GF-D8 (cell line): ENCODE measurements around the gene ADNP2.

Source experiments
- DNase-seq: peaks from one replicate; lab custom pipeline; 2025; lab: John Stamatoyannopoulos, UW

Gene ADNP2, protein sequence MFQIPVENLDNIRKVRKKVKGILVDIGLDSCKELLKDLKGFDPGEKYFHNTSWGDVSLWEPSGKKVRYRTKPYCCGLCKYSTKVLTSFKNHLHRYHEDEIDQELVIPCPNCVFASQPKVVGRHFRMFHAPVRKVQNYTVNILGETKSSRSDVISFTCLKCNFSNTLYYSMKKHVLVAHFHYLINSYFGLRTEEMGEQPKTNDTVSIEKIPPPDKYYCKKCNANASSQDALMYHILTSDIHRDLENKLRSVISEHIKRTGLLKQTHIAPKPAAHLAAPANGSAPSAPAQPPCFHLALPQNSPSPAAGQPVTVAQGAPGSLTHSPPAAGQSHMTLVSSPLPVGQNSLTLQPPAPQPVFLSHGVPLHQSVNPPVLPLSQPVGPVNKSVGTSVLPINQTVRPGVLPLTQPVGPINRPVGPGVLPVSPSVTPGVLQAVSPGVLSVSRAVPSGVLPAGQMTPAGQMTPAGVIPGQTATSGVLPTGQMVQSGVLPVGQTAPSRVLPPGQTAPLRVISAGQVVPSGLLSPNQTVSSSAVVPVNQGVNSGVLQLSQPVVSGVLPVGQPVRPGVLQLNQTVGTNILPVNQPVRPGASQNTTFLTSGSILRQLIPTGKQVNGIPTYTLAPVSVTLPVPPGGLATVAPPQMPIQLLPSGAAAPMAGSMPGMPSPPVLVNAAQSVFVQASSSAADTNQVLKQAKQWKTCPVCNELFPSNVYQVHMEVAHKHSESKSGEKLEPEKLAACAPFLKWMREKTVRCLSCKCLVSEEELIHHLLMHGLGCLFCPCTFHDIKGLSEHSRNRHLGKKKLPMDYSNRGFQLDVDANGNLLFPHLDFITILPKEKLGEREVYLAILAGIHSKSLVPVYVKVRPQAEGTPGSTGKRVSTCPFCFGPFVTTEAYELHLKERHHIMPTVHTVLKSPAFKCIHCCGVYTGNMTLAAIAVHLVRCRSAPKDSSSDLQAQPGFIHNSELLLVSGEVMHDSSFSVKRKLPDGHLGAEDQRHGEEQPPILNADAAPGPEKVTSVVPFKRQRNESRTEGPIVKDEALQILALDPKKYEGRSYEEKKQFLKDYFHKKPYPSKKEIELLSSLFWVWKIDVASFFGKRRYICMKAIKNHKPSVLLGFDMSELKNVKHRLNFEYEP

DNA sequence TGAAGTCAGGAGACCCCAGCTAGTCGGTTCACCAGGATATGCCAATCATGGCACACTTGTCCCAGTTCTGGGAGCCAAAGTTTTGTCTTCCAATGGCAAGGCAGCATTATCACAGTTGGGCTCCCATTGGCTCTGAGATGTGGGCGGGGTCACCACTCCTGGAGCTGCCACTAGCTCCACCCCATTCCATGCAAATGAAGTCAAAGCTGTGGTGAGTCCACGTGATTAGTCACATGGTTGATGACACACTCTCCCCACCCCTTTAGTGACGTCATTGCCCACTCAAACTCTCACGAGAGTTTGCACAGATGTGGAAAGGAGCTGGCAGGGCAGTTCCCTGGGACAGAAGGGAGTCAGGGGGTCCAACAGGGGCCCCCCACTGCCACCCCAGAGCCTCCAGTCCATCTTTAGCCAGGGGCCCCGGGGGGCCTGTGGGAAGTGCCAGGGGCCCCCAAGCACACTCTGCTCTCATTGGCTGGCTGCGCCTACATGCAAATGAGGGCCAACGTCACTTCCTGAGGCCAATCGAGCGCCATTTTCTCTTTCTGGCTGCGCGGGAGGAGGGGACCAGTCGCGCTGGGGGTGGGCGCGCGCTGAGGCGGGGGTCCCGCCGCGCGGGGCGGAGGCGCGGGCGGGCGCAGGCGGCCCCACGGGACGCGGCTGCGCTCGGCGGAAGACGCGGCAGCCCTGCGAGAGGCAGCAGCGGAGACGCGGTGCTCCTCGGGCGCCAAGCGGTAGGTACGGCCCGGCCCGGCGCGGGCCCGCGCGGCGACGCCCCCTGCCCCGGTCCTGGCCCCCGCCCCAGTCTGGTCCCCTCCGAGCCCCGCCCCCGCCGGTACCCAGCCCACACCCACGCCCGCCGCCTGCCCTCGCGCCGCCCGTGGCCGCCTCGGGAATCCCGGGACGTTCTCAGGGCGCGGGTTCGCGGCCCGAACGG is at the start of gene ADNP2:
Gene ADNP2, plus strand, starts transcription at position 524 of the 937 bp plus-strand sequence. CDS start 8,281 bp downstream, outside the sequence.
- DNase-seq = peak; percentile 87

DNA sequence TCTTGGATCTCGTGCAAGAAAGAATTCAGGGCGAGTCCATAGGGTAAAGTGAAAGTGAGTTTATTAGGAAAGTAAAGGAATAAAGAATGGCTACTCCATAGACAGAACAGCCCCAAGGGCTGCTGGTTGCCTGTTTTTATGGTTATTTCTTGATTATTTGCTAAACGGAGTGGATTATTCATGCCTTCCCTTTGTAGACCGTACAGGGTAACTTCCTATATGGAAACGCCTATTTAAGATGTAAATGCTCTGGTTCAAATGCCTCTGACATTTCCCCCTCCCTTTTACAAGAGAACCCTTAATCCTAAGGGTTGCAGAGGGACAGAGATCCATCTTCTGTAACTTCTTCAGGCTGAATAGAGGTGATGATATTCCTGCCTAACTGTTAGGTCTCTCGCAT is 49.1 kb upstream of the ADNP2 start:
- no peak for DNase-seq

DNA sequence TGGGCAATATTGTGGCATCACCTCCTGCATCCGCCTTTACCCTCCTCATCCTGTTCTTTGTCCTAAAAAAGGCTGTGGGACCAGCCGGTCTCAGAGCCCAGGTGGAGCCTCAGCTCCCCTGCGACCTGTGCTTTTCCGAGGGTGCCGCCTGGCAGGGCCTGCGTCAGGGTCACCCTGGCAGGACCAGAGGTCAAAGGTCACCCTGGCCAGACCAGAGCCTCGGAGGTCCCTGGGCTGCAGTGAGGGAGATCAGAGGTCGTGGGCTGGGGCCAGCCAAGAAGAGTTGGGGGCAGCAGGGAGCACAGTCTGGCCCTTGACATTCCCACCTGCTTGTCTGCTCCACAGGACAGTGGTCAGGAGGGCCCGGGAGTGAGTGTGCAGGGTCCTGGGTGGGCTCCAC is 43.4 kb upstream of the ADNP2 start:
- no peak for DNase-seq

DNA sequence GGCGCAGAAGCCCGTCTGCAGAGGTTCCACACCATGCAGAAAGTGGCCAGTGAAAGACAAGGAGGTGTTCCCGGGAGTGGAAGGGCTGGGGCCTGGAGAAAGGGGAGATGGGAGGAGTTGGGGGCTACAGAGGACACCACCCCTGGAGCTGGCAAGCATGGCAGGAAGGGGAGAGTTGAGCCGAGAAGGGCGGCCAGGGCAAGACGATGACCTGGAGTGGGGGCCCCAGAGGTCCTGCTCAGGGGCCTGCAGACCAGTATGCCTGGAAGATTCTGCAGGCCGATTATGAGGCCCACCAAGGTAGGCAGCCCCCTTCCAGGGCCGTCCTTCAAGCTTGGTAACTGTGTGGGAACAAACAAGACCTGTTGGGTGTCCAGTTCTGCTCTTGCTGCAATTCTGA is 41.7 kb upstream of the ADNP2 start:
- no peak for DNase-seq

DNA sequence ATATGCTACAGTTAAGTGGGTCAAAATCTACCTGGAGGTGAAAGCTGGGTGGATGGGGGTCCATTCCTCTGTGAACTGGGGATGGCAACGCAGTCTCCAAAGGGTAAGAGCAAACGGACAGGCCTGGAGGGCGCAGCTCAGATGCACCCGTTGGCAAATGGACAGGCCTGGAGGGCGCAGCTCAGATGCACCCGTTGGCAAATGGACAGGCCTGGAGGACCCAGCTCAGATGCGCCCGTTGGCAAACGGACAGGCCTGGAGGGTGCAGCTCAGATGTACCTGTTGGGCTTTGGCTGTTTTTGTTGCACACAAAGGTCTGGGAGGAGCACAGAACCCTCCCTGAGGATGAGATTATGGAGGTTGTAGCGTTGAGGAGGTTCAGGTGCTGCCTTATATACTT is 41.2 kb upstream of the ADNP2 start:
- no peak for DNase-seq

DNA sequence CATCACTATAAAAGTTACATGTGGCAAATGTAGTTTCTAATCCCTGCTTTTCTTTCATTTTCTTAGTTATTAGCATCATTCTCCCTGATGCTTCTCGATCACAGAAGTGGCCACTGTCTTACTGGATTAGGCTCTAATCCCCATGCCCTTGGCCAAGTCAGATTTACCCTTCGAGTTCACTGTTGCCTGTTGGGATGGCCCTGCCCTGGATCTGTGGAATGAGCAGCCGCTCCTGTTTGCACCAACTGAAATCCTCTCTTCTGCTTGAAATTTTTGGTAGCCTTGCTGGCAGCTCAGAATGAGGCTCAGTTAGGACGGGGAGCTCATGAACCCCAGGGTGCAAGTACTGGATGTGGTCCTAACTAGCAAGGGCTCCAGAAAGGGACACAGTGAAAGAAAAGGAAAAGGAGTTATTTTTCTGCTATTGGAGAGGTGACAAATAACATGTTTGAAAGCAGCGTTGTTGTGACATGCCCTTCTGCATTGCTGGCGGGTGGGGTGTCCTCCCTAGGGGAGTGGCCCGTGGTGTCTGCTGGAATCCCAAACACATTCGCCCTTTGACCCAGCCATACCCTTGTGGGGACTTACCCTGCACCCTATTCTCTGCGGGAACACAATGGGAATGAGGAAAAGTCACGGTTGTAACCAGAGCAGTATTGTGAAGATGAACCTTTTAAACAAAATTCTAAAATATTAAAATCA is 40.3 kb upstream of the ADNP2 start:
- DNase-seq = no peak

DNA sequence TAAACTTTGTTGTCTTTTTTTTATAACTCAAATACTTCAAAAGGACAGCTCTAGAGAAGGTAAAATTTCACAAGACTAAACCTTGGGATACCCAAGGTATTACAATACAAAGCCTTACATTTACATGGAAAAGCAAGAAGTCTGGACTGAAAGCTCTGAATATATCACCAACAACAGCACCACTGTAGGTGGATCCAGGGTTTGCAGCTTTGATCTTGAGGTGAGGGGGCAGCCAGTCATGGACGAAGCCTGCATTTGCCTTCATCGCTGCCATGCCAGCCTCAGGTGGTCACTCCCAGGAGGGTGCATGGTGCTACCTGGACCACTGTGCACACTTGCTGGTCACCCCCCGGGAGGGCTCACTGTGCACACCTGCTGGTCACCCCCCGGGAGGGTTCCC is 38.2 kb upstream of the ADNP2 start:
- no peak for DNase-seq

DNA sequence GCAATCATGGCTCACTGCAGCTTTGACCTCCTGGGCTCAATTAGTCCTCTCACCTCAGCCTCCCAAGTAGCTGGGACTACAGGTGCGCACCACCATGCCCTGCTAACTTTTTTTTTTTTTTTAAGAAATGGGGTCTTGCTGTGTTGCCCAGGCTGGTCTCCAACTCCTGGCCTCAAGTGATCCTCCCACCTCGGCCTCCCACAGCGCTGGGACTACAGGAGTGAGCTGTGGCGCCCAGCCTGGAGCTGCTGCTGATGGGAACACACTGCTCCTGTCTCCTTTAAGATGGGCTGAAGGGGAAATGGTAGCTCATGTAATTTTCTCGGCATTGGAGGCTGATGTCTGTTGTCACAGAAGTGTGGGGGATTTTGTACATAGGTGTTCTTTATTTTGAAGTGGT is 34.9 kb upstream of the ADNP2 start:
- no peak for DNase-seq

DNA sequence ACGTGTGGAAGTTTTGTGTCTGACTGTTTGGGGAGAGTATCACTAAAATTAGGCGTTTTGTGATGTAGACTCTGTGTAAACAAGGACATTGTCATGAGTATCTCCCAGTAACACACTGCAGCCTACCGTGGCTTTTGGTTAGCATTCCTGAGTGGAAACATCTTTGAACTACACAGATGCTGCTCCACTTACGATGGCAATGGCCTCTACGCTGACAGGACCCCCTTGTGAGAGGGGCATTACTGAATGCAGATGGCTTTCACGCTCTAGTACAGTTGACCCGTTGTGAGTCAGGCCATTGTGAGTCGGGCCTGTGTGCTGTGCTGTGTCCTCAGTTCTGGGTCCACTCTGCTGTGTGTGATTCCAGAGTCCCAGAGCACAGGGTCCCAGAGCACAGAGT is 34.4 kb upstream of the ADNP2 start:
- no peak for DNase-seq

DNA sequence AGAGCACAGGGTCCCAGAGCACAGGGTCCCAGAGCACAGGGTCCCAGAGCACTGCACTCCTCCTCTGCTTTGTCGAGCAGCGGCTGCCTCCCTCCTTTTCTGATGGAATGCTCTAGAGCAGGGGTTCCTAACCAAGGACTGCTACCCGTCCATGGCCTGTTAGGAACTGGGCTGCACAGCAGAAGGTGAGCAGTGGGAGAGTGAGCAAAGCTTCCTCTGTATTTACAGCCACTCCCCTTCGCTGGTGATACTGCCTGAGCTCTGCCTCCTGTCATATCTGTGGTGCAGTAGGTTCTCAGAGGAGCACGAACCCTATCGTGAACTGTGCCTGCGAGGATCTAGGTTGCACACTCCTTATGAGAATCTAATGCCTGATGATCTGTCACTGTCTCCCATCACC is 33.1 kb upstream of the ADNP2 start:
- DNase-seq = no peak

DNA sequence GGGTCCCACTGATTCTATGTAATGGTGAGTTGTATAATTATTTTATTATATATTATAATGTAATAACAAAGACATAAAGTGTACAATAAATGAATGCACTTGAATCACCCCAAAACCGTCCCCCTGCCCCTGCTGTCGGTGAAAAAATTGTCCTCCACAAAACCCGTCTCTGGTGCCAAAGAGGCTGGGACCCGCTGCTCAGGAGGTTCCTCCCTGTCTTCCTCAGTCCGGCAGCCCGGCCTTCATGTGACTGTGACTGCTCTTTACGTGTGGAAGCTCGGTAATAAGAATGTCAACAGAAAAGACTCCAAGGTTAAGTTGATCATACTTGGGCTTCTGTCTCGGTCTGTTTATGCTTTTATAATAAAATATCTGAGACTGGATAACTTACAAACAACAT is 32.7 kb upstream of the ADNP2 start:
- no peak for DNase-seq

DNA sequence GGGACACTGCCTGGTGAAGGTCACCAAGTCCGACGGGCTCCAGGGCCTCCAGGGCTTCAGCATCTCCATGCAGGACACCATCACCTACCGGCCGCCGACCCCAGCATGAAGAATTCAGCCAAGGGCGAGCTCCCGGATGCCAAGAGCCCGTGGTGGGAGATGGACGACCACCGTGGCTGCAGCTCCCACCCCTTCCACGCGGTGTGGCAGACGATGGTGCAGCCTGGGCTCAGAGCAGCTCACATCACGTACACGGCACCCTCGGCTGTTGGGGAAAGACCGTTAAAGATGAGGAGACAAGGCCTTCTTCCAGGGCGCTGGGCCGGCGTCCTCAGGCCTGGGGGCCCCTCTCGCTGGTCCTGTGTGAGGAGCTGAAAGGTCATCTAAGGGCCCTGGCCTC is 31.2 kb upstream of the ADNP2 start:
- DNase-seq = no peak

DNA sequence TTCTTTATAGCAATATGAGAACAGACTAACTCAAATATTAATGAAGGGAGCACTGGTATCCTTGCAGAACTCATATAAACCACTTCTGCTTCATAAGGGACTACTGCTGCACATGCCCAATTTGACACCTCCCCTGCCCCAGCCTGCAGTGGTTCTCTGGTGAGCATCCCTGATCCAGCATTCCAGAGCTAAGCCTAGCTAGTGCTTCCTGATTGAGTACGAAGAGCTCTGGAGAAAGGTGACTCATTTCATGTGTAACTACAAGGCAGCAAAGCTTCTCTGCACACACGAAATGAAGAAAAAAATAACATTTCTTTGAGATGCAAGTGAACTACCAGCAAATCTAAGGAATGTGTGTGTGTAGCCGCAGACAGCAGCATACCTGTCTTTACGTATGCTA is 22.8 kb upstream of the ADNP2 start:
- DNase-seq = no peak

DNA sequence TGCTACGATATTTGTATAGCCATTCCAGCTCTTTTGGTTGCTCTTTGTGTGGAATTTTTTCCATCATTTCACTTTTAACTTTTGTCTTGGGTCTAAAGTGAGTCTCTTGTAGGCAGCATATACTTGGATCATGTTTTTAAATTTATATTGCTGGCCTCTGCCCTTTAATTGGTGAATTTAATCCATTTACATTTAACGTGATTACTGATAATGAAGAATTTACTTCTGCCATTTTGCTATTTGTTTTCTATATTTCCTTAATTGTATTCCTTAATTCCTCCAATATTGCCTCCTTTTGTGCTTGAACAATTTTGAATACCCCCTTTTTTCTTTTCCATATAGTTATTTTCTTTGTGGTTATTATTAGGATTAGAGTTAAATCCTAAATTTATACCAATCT is 21.0 kb upstream of the ADNP2 start:
- DNase-seq = no peak

DNA sequence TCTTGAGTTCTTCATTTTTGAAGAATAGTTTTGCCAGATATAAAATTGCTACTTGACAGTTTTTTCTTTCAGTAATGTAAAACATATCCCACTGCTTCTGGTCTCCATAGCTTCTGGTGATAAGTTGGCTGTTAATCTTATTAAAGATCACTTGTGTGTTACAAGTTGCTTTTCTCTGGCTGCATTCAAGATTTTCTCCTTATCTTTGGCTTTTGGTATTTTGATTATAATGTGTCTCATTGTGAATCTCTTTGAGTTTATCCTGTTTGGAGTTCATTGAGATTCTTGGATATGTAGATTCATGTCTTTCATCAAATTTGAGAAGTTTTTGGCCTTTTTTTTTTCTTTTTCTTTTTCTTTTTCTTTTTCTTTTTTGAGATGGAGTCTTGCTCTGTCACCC is 20.2 kb upstream of the ADNP2 start:
- DNase-seq = no peak

DNA sequence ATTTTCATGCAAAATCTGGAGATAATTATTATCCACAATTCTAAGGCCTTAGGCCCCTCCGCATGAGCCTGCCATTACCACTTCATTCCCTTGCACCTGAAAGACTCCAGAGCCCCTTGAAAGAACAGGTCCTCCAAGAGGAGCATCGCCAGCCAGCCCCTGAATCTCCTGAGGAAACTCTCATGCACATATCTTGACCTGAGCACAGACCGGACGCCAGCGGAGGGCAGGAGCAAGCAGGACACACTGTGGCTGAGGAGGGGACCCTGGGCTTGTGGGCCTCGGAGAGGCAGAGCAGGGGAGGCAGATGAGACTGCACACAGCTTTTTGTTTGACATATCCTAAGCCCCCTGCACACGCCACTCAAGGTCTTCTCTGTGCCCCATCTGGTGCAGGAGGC is 13.6 kb upstream of the ADNP2 start:
- no peak for DNase-seq

DNA sequence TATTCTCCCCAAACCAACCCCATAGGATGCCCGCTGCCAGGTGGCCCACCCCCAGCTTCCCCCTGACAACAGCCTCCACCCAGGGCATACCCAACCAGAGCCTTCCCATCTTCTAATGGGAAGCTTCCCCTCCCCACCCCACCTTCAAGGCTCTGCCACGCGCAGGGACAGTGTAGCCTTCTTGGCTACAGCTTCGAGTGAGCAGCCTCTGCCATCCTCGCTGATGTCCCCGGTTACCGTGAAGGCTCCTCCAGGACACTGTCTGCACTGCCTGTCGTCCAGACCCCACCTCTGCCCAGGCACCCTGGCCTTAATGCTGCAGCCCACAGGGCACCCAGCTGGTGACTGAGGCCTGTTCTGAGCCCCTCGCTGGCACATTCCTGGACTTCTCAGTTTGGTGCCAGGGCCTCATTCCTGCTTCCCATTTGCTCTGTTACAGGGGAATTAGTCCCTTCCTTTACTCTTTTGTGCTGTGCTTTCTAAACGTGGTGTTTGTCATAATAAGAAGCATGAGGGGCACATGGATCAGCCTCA is 13.0 kb upstream of the ADNP2 start:
- no peak for DNase-seq

DNA sequence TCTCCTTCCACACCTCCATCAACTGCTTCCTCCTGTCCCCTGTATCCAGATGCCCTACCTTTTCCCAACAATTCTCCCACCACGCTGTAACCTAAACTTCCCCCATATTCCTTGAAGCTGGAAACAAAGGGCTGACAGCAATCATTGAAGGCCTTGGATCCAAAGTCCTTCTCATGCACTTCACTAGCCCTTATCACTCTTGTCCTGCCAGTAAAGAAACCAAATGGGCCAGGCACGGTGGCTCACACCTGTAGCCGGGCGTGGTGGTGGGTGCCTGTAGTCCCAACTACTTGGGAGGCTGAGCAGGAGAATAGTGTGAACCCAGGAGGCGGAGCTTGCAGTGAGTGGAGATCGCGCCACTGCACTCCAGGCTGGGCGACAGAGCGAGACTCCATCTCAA is 11.9 kb upstream of the ADNP2 start:
- no peak for DNase-seq

DNA sequence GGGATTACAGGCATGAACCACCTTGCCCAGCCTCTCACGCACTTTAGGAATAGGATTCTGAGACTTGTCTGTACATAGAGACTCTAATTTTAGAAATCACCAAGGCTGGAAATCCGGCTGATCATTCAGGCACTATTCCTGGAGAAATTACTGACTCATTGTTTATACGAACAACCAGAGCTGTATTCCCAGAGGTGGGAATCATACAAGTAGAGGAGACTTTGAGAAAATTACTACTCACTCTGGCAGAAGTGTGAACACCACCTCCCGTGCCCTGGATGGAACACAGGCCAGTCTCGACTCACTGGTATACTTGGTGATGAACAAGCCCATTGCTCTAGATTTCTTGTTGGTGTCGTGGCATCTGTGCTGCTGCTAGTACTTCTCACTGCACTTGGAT is 5.8 kb upstream of the ADNP2 start:
- no peak for DNase-seq

DNA sequence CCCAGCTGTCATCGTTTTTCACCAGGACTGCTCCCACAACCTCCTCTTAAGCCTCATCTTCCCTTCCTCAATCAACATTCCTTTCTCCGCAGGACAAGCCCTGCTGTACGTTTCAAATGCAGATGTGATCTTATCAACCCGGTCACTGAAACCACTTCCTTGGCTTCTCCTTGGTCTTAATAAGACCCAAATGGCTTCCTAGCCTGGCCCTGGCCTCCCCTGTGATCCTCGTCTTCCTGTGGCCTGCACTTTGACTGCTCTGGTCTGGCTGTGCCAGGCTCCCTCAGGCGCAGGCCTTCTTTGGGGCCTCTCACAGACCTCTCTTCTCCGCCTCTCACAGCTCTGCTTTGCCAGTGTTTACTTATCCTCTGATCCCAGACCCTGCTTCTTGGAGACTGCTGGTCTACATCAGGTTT is 4.7 kb upstream of the ADNP2 start:
- DNase-seq = no peak
